ENCODE measurements around the gene GJA1.

GRCh38 chr6:121482751-121483150, 47.3 kb downstream of the GJA1 start:
- TF ChIP-seq USF1 (IDR thresholded peaks at IDR 0.05), result no peak
- TF ChIP-seq EP300 (IDR thresholded peaks at IDR 0.05; ENCODE audit: borderline replicate concordance), result no peak
- TF ChIP-seq RAD21 (IDR thresholded peaks at IDR 0.05; ENCODE audit: low read depth), result no peak
- TF ChIP-seq FOXM1 (IDR thresholded peaks at IDR 0.05; ENCODE audit: borderline replicate concordance, low read depth), result no peak
- no peak for TF ChIP-seq TCF12 (IDR thresholded peaks at IDR 0.05; ENCODE audit: low read depth)
- no peak for TF ChIP-seq YY1 (IDR thresholded peaks at IDR 0.05; ENCODE audit: low read depth)
- no peak for TF ChIP-seq NFIC (IDR thresholded peaks at IDR 0.05)
